GM21825 (cell line): ENCODE measurements around the gene ADAM30.

Experiments
- ATAC-seq: cut with Tn5 transposase; IDR thresholded peaks from one replicate; pipeline ENCODE4 v1.9.1; 2021; ENCODE audit warnings: mild to moderate bottlenecking, moderate library complexity; ENCODE audit not compliant: unreplicated experiment

Gene ADAM30

GRCh38 chr1:119909890-119910596 lies 13.7 kb upstream of the ADAM30 start:
- no peak for ATAC-seq

- ATAC-seq: no peak
Observed at GRCh38 chr1:119908661-119909060, 12.3 kb upstream of the ADAM30 start.

GRCh38 chr1:119906927-119907652 lies 10.8 kb upstream of the ADAM30 start:
- ATAC-seq: no peak

GRCh38 chr1:119903443-119903835 lies 7.1 kb upstream of the ADAM30 start:
- ATAC-seq: no peak

GRCh38 chr1:119902775-119903442 lies 6.6 kb upstream of the ADAM30 start:
- ATAC-seq: no peak

- no peak for ATAC-seq
Observed at GRCh38 chr1:119898981-119899720, 2.8 kb upstream of the ADAM30 start.

- ATAC-seq: no peak
Observed at GRCh38 chr1:119898530-119898929, 2.2 kb upstream of the ADAM30 start.

GRCh38 chr1:119895102-119895501 lies 1.2 kb downstream of the ADAM30 start:
- ATAC-seq: no peak

- no peak for ATAC-seq
Observed at GRCh38 chr1:119893827-119894700, 2.3 kb downstream of the ADAM30 start.

- ATAC-seq: no peak
Observed at GRCh38 chr1:119893238-119893791, 3.0 kb downstream of the ADAM30 start.

- ATAC-seq: no peak
Observed at GRCh38 chr1:119891386-119891785, 4.9 kb downstream of the ADAM30 start.

GRCh38 chr1:119888476-119888875 lies 7.8 kb downstream of the ADAM30 start:
- no peak for ATAC-seq

GRCh38 chr1:119887427-119887826 lies 8.9 kb downstream of the ADAM30 start:
- ATAC-seq: no peak

GRCh38 chr1:119885903-119886783 lies 10.2 kb downstream of the ADAM30 start:
- ATAC-seq: no peak

- no peak for ATAC-seq
Observed at GRCh38 chr1:119884711-119885110, 11.6 kb downstream of the ADAM30 start.

- ATAC-seq: no peak
Observed at GRCh38 chr1:119883826-119884225, 12.5 kb downstream of the ADAM30 start.

- no peak for ATAC-seq
Observed at GRCh38 chr1:119882132-119883049, 13.9 kb downstream of the ADAM30 start.
